Mucosa of rectum (tissue), 2 donors: ENCODE data around the gene RAPGEFL1.
"Not testable (repeated sequence)": the region's sequence is repeated elsewhere in the genome, so short reads cannot be mapped to it uniquely, and the experiment has no call there.

Source experiments
- H3K27ac ChIP-seq, 2 donors: one replicate each; pipeline ENCODE4 v1.7.0; 2013; ENCODE audit warnings: inconsistent platforms in 2 of 2, low read depth in 2 of 2, low read length in 2 of 2
- H3K27me3 ChIP-seq, 2 donors: one replicate each; pipeline ENCODE4 v1.7.0; 2013; ENCODE audit warnings: low read length in 2 of 2; ENCODE audit not compliant: control insufficient read depth in 2 of 2, insufficient read depth in 2 of 2
- H3K36me3 ChIP-seq, 2 donors: one replicate each; pipeline ENCODE4 v1.7.0; 2013; ENCODE audit warnings: low read length in 2 of 2; ENCODE audit not compliant: control insufficient read depth in 2 of 2, insufficient read depth in 2 of 2
- H3K4me1 ChIP-seq, 2 donors: one replicate each; pipeline ENCODE4 v1.7.0; 2013; ENCODE audit warnings: low read length in 2 of 2, mild to moderate bottlenecking in 1 of 2; ENCODE audit not compliant: control insufficient read depth in 2 of 2, insufficient read depth in 2 of 2
- H3K4me3 ChIP-seq, 2 donors: one replicate each; pipeline ENCODE4 v1.7.0; 2013; ENCODE audit warnings: low read length in 2 of 2
- H3K9ac ChIP-seq, 2 donors: one replicate each; pipeline ENCODE4 v1.7.0; 2013; ENCODE audit warnings: low read length in 2 of 2, low read depth in 1 of 2, mild to moderate bottlenecking in 1 of 2
- H3K9me3 ChIP-seq, 2 donors: one replicate each; pipeline ENCODE4 v1.7.0; 2013; ENCODE audit warnings: low read length in 2 of 2; ENCODE audit not compliant: control insufficient read depth in 2 of 2
- donor health status: healthy.
- donor health status: Normal muscosa, but diverticular disease.

The RAPGEFL1 gene

GRCh38 chr17:40177275-40177874 is at the start of gene RAPGEFL1:
RAPGEFL1 (plus strand) TSS chr17:40177470; CDS start chr17:40177862, 392 bp downstream.
- Histone ChIP-seq H3K27ac (peak within 1 kb of the TSS; percentile 90 to 98), H3K9me3 (no peaks in the 10 kb centered on the region), H3K9ac (peak within 1 kb of the TSS; percentile 92 to 96), H3K36me3 (no peaks in the 10 kb centered on the region), H3K4me3 (peak within 1 kb of the TSS; percentile 80 to 81), H3K4me1 (peaks cover 32 to 37% of the 10 kb centered on the region in 2 donors), H3K27me3 (no peaks in the 10 kb centered on the region)

- Histone ChIP-seq H3K36me3 (peaks cover 58 to 63% of the 10 kb centered on the region in 2 donors), H3K9me3 (no peaks in the 10 kb centered on the region), H3K4me1 (peaks cover 12 to 17% of the 10 kb centered on the region in 2 donors), H3K27ac (no peak overlapping the region), H3K27me3 (no peaks in the 10 kb centered on the region), H3K4me3 (no peak overlapping the region), H3K9ac (no peak overlapping the region)
Measured at GRCh38 chr17:40129498-40129897, 47.8 kb upstream of the RAPGEFL1 start.

DNA sequence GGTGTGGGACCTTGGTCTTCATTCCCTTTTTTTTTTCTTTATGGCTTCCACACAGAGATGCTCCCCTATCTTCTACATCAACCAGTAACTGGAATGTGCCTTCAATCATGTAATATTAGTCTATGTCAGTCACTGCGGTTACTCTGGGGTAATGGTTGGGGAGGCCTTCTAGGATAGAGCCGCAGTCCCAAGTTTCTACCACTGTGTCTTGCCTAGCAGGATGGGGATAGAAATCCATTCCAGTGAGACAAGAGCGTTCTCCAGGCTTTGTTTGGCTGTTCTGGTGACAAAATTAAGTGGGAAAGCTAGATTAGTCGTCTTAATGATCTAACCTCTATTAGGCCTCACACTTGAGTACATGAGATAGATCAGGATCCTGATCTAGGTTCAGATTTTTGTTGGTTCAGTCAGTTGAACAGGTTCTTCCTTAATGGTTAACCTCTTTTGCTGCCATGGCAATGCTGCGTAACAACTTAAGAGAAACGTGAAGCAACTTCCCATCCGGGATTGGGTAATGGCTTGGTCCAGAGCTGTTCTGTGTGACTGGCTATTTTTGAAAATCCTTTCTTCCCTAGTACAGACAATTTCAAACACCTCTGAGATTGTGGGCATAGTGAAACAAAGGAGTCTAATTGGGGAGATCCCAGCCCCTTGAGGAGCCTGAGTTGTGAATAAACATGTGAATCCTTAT is 46.8 kb upstream of the RAPGEFL1 start:
- Histone ChIP-seq H3K36me3 (peaks cover 65 to 67% of the 10 kb centered on the region in 2 donors), H3K4me3 (no peak overlapping the region), H3K27me3 (no peaks in the 10 kb centered on the region), H3K27ac (no peak overlapping the region), H3K9me3 (no peaks in the 10 kb centered on the region), H3K9ac (no peak overlapping the region), H3K4me1 (peaks cover 11 to 15% of the 10 kb centered on the region in 2 donors)

DNA sequence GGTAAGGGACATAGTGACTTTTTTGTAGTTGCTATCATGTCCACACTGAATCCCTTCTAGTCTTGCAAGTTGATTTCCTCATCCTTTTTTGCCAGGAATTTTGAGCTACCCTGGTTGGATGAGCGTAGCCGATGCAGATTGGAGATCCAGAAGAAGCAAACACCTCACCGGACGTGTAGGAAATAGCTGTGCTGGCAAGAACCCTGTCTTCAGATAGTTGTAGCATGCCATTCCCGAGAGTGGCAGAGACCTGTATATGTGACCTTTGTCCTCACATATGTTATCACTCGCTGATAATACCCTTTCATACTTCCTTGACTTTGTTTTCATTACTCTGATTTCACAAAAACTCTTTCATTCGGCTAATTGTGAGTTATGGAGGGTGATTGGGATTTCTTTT is 43.1 kb upstream of the RAPGEFL1 start:
- peaks cover 11 to 17% of the 10 kb centered on the region in 2 donors for H3K4me1 ChIP-seq
- H3K4me3 ChIP-seq: no peak overlapping the region
- peak overlapping the region; percentile 74 to 82 for H3K27ac ChIP-seq
- H3K9ac ChIP-seq: peak overlapping the region in 1 of 2 donors; percentile 46
- no peaks in the 10 kb centered on the region for H3K27me3 ChIP-seq
- H3K9me3 ChIP-seq: no peaks in the 10 kb centered on the region
- peaks cover 52 to 63% of the 10 kb centered on the region in 2 donors for H3K36me3 ChIP-seq

DNA sequence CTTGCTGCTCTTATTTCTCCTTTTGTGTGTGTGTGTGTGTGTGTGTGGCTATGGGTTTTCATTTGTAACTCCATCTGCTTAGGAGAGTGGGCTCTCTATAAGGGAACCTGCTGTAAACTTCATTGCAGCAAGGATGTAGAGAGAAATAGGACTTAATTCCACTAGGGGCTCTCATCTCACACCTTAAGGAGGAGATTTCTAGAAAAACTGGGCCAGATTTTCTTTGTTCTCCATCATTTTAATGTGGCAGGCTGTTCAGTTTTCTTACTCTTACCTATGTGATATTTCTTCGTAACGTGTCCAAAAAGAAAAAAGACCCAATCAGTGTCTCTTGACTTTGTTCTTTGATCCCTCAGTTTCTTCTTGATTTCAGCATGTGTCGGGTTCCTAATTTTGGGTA is 41.5 kb upstream of the RAPGEFL1 start:
- H3K27me3 ChIP-seq: no peaks in the 10 kb centered on the region
- no peak overlapping the region for H3K4me3 ChIP-seq
- H3K9me3 ChIP-seq: no peaks in the 10 kb centered on the region
- H3K9ac ChIP-seq: no peak overlapping the region
- H3K27ac ChIP-seq: no peak overlapping the region
- peaks cover 39 to 48% of the 10 kb centered on the region in 2 donors for H3K36me3 ChIP-seq
- peaks cover 18 to 24% of the 10 kb centered on the region in 2 donors for H3K4me1 ChIP-seq

GRCh38 chr17:40139566-40140058 is 37.7 kb upstream of the RAPGEFL1 start:
- Histone ChIP-seq H3K4me3 (peak overlapping the region; percentile 66 to 91), H3K9ac (peak overlapping the region; percentile 88 to 99), H3K4me1 (peaks cover 15 to 20% of the 10 kb centered on the region in 2 donors), H3K27me3 (no peaks in the 10 kb centered on the region), H3K27ac (peak overlapping the region; percentile 93 to 98), H3K9me3 (no peaks in the 10 kb centered on the region), H3K36me3 (peaks cover 12 to 27% of the 10 kb centered on the region in 2 donors)

GRCh38 chr17:40143166-40143565 is 34.1 kb upstream of the RAPGEFL1 start:
- H3K9ac ChIP-seq, H3K4me3 ChIP-seq, H3K27me3 ChIP-seq, H3K27ac ChIP-seq, H3K9me3 ChIP-seq: not testable (repeated sequence)
- Histone ChIP-seq H3K36me3 (peaks cover 19 to 28% of the 10 kb centered on the region in 2 donors), H3K4me1 (peaks cover 14 to 15% of the 10 kb centered on the region in 2 donors)

DNA sequence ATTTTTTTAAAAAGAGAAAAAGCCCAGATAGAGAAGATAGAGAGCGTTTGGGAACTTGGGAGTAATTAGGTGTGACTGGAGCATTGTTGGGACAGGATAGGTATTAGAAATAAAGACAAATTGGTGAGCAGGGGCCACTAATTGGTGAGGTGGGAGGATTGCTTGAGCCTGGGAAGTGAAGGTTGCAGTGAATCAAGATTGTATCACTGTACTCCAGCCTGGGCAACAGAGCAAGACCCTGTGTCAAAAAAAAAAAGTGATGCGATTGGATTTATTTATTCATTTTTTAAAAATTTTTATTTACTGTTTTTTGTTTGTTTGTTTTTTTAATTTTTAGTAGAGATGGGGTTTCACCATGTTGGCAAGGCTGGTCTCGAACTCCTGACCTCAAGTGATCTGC is 31.8 kb upstream of the RAPGEFL1 start:
- Histone ChIP-seq H3K36me3 (peaks cover 35 to 38% of the 10 kb centered on the region in 2 donors), H3K9me3 (no peaks in the 10 kb centered on the region)

DNA sequence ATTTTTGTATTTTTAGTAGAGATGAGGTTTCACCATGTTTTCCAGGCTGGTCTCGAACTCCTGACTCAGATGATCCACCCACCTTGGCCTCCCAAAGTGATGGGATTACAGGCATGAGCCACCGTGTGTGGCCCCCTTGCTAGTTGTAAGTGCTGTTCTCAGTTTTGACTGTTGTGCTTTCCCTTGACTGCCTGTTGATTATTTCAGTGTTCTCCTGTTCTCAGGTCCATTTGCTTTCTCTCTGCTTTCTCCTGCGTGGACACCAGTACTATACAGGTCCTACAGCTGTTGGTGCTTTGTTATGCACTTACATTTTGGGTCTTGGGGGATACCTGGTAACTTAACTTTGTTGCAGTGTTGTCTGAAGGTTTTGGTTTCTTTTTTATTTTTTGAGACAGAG is 28.7 kb upstream of the RAPGEFL1 start:
- no peaks in the 10 kb centered on the region for H3K9me3 ChIP-seq
- H3K36me3 ChIP-seq: peaks cover 35 to 51% of the 10 kb centered on the region in 2 donors
- H3K27me3 ChIP-seq: no peaks in the 10 kb centered on the region
- no peak overlapping the region for H3K4me3 ChIP-seq
- no peak overlapping the region for H3K27ac ChIP-seq
- H3K4me1 ChIP-seq: no peaks in the 10 kb centered on the region
- H3K9ac ChIP-seq: no peak overlapping the region

More for the DNA sequence above, 31.8 kb upstream of the RAPGEFL1 start:
- no peak overlapping the region for H3K4me3 ChIP-seq
- no peaks in the 10 kb centered on the region for H3K27me3 ChIP-seq
- H3K27ac ChIP-seq: no peak overlapping the region
- peaks cover 8% of the 10 kb centered on the region in 2 donors for H3K4me1 ChIP-seq
- no peak overlapping the region for H3K9ac ChIP-seq

- H3K27me3 ChIP-seq: no peaks in the 10 kb centered on the region
- no peaks in the 10 kb centered on the region for H3K9me3 ChIP-seq
- H3K27ac ChIP-seq: no peak overlapping the region
- no peak overlapping the region for H3K4me3 ChIP-seq
- peaks cover 0 to 3% of the 10 kb centered on the region in 2 donors for H3K4me1 ChIP-seq
- no peak overlapping the region for H3K9ac ChIP-seq
- H3K36me3 ChIP-seq: peaks cover 39 to 64% of the 10 kb centered on the region in 2 donors
Measured at GRCh38 chr17:40150276-40150675, 27.0 kb upstream of the RAPGEFL1 start.
